Endodermal cell (in vitro differentiated cells): Measurements from ENCODE around the gene METTL3. TPM values are rescaled to one million over a fixed set of nuclear protein-coding genes. Genes with fewer than 3 reads are reported as not detected.

Experiments
- DNase-seq: peaks from one replicate; pipeline ENCODE4 v3.0.0-alpha.2; 2017
- H3K27ac ChIP-seq: 2 replicates; pipeline ENCODE4 v1.5.1; 2013; ENCODE audit warnings: mild to moderate bottlenecking, low read depth, low read length, moderate library complexity
- H3K27me3 ChIP-seq: 2 replicates; pipeline ENCODE4 v1.6.1; 2013; ENCODE audit warnings: mild to moderate bottlenecking, low read length, moderate library complexity; ENCODE audit not compliant: insufficient read depth, control insufficient read depth, poor library complexity, severe bottlenecking
- H3K36me3 ChIP-seq: 2 replicates; pipeline ENCODE4 v1.7.0; 2013; ENCODE audit warnings: mild to moderate bottlenecking, low read length, moderate library complexity; ENCODE audit not compliant: control insufficient read depth, insufficient read depth
- H3K4me1 ChIP-seq: one replicate; pipeline ENCODE4 v1.7.0; 2013; ENCODE audit warnings: low read length; ENCODE audit not compliant: control insufficient read depth, insufficient read depth
- H3K4me3 ChIP-seq: 2 replicates; pipeline ENCODE4 v1.5.1; 2013; ENCODE audit warnings: mild to moderate bottlenecking, low read length, moderate library complexity
- H3K9ac ChIP-seq: 2 replicates; pipeline ENCODE4 v1.6.1; 2013; ENCODE audit warnings: mild to moderate bottlenecking, low read length, moderate library complexity; ENCODE audit not compliant: poor library complexity, severe bottlenecking; ENCODE audit errors: extremely low read depth
- H3K9me3 ChIP-seq: 2 replicates; pipeline ENCODE4 v1.6.1; 2013; ENCODE audit warnings: mild to moderate bottlenecking, low read length, moderate library complexity; ENCODE audit not compliant: control insufficient read depth
- H3K27ac Mint-ChIP-seq: 2 replicates; pipeline ENCODE4 v1.8.0; 2020; ENCODE audit warnings: mixed read lengths
- H3K27me3 Mint-ChIP-seq: 2 replicates; pipeline ENCODE4 v1.8.0; 2021; ENCODE audit warnings: mild to moderate bottlenecking, mixed read lengths; ENCODE audit not compliant: insufficient read depth
- H3K36me3 Mint-ChIP-seq: 2 replicates; pipeline ENCODE4 v1.8.0; 2020; ENCODE audit warnings: low read depth, mixed read lengths
- H3K4me1 Mint-ChIP-seq: 2 replicates; pipeline ENCODE4 v1.8.0; 2020; ENCODE audit warnings: mixed read lengths
- H3K4me3 Mint-ChIP-seq: 2 replicates; pipeline ENCODE4 v1.8.0; 2020; ENCODE audit warnings: mild to moderate bottlenecking, moderate library complexity, mixed read lengths
- H3K9me3 Mint-ChIP-seq: 2 replicates; pipeline ENCODE4 v1.8.0; 2020; ENCODE audit warnings: mild to moderate bottlenecking, mixed read lengths
- CTCF ChIP-seq: fragments of 200-600 bp; sonication (generic); conservative IDR thresholded peaks from 2 replicates; pipeline ENCODE4 v1.5.0; 2021; ENCODE audit warnings: antibody characterized with exemption, mild to moderate bottlenecking
- WGBS, 2 experiments: methylation state at CpG; one replicate each; pipeline versions ENCODE4 v1.1.5 to v1.1.7; 2013; ENCODE audit warnings: missing lambda C conversion rate in 2 of 2, mixed read lengths in 1 of 2; ENCODE audit not compliant: insufficient coverage in 1 of 2, insufficient read length in 1 of 2; 5-methylcytosine and 5-hydroxymethylcytosine counted together
- long read RNA-seq, 4 experiments: library from polyadenylated mRNA in 2 of 4; library from RNA in 1 of 4; library from capped mRNA in 1 of 4; stranded (forward) in 3 of 4; unstranded in 1 of 4; transcript quantifications; one replicate each; pipeline ENCODE4 v2.0.0, GENCODE V29; 2020 to 2021; ENCODE audit warnings: inconsistent platforms in 1 of 4
- polyA plus RNA-seq, 2 experiments: library from polyadenylated mRNA; stranded (reverse); fragments of 50-300 nt; gene quantifications; one replicate each; pipeline ENCODE4 v1.2.3, GENCODE V29; 2013
- total RNA-seq, 2 donors: library from RNA; stranded (reverse); fragmentation: NEBNext Ultra II Directional in 1 of 2; extraction: Animal tissue kit (Norgen Biotek cat#: 25700) in 1 of 2; gene quantifications; 2 replicates in 1 of 2; 3 replicates in 1 of 2; pipeline ENCODE4 v1.2.1, GENCODE V29; 2021

The METTL3 gene
- total RNA-seq: 10 to 100 TPM; 63.2 to 64.7 TPM
- polyA plus RNA-seq (2013, experiment 1 of 2): 69.5 TPM
- 62.7 TPM for polyA plus RNA-seq (2013, experiment 2 of 2)
- long read RNA-seq, experiment 1, transcript METTL3-201 (11 exons, 2,015 nt): major isoform, 7 of 17 reads
- long read RNA-seq, experiment 1, partial matches to known transcripts: 2 of 17 reads
- long read RNA-seq, experiment 1, other reads (novel, unspliced or antisense): 7 of 17 reads
- long read RNA-seq, experiment 2, transcript METTL3-201 (11 exons, 2,015 nt): major isoform, 20 of 55 reads
- long read RNA-seq, experiment 2, partial matches to known transcripts: 6 of 55 reads
- long read RNA-seq, experiment 2, other reads (novel, unspliced or antisense): 28 of 55 reads
- long read RNA-seq, experiment 3, transcript METTL3-207 (3 exons, 1,553 nt): minor isoform, 5 of 334 reads
- long read RNA-seq, experiment 3, transcript METTL3-201 (11 exons, 2,015 nt): major isoform, 181 of 334 reads
- long read RNA-seq, experiment 3, partial matches to known transcripts: 4 of 334 reads
- long read RNA-seq, experiment 3, other reads (novel, unspliced or antisense): 139 of 334 reads
- long read RNA-seq, experiment 4, transcript METTL3-201 (11 exons, 2,015 nt): major isoform, 31 of 60 reads
- long read RNA-seq, experiment 4, partial matches to known transcripts: 7 of 60 reads
- long read RNA-seq, experiment 4, other reads (novel, unspliced or antisense): 17 of 60 reads

GRCh38 chr14:21510735-21511657 lies at the start of gene METTL3:
METTL3 (minus strand) TSS chr14:21511340; CDS start chr14:21511223, 117 bp downstream.
- peaks cover 20% of the 10 kb centered on the region for H3K4me1 Mint-ChIP-seq
- H3K27ac Mint-ChIP-seq: peak within 1 kb of the TSS; percentile 98
- no peaks in the 10 kb centered on the region for H3K4me1 ChIP-seq
- peak within 1 kb of the TSS; percentile 59 for H3K27ac ChIP-seq
- H3K27me3 ChIP-seq: no peaks in the 10 kb centered on the region
- TF ChIP-seq CTCF: no peak
- peaks cover 29% of the 10 kb centered on the region for H3K36me3 Mint-ChIP-seq
- peak within 1 kb of the TSS; percentile 99 for H3K4me3 Mint-ChIP-seq
- peak within 1 kb of the TSS; percentile 99 for H3K4me3 ChIP-seq
- peaks cover 26% of the 10 kb centered on the region for H3K36me3 ChIP-seq
- H3K27me3 Mint-ChIP-seq: no peaks in the 10 kb centered on the region
- peaks cover 8% of the 10 kb centered on the region for H3K9me3 Mint-ChIP-seq
- H3K9me3 ChIP-seq: peaks cover 11% of the 10 kb centered on the region
- H3K9ac ChIP-seq: peak within 1 kb of the TSS; percentile 85
- peak; percentile 98 for DNase-seq
- WGBS, 2 experiments: 0% methylated on average over 23 to 53 of the region's 53 CpGs

- Histone ChIP-seq H3K36me3 (no peaks in the 10 kb centered on the region), H3K27me3 (no peaks in the 10 kb centered on the region), H3K27ac (no peak overlapping the region), H3K9ac (no peak overlapping the region), H3K9me3 (no peaks in the 10 kb centered on the region), H3K4me3 (no peak overlapping the region), H3K4me1 (no peaks in the 10 kb centered on the region)
- TF ChIP-seq CTCF: no peak
- H3K4me3 Mint-ChIP-seq: no peak overlapping the region
- no peaks in the 10 kb centered on the region for H3K27me3 Mint-ChIP-seq
- no peaks in the 10 kb centered on the region for H3K36me3 Mint-ChIP-seq
- H3K27ac Mint-ChIP-seq: peak overlapping the region; percentile 53
- H3K9me3 Mint-ChIP-seq: no peaks in the 10 kb centered on the region
- peaks cover 10% of the 10 kb centered on the region for H3K4me1 Mint-ChIP-seq
- no peak for DNase-seq
- WGBS, 2 experiments: 93% methylated on average over 8 of the region's 8 CpGs
Measured at GRCh38 chr14:21558703-21559170, 47.6 kb upstream of the METTL3 start.
